ENCODE measurements around the gene SYT6.
"Not testable (repeated sequence)": the region's sequence is repeated elsewhere in the genome, so short reads cannot be mapped to it uniquely, and the experiment has no call there.

Gene SYT6

GRCh38 chr1:114077188-114077587 lies 76.5 kb downstream of the SYT6 start:
- H3K79me2 ChIP-seq = no peaks in the 10 kb centered on the region
- no peak overlapping the region for H3K27ac ChIP-seq
- no peak overlapping the region for H3K4me3 ChIP-seq (ENCODE audit: low read depth, low read length)
- no peak for TF ChIP-seq CTCF (IDR thresholded peaks at IDR 0.05)
- H3K4me2 ChIP-seq (ENCODE audit: low read length) = no peak overlapping the region
- H3K36me3 ChIP-seq (ENCODE audit: control insufficient read depth, insufficient read depth, low read length) = no peaks in the 10 kb centered on the region
- no peaks in the 10 kb centered on the region for H3K27me3 ChIP-seq (ENCODE audit: control insufficient read depth, insufficient read depth, low read length)
- H3K9me3 ChIP-seq (ENCODE audit: control insufficient read depth, low read length) = no peaks in the 10 kb centered on the region
- no peak overlapping the region for H3K9ac ChIP-seq
- no peak overlapping the region for H2AFZ ChIP-seq
- no peaks in the 10 kb centered on the region for H3K4me1 ChIP-seq

- no peak overlapping the region for H2AFZ ChIP-seq
- no peak overlapping the region for H3K9ac ChIP-seq
- no peaks in the 10 kb centered on the region for H3K36me3 ChIP-seq (ENCODE audit: control insufficient read depth, insufficient read depth, low read length)
- no peak overlapping the region for H3K27ac ChIP-seq
- no peak for TF ChIP-seq CTCF (IDR thresholded peaks at IDR 0.05)
- no peak overlapping the region for H3K4me3 ChIP-seq (ENCODE audit: low read depth, low read length)
- H3K79me2 ChIP-seq = no peaks in the 10 kb centered on the region
- H3K9me3 ChIP-seq (ENCODE audit: control insufficient read depth, low read length) = no peaks in the 10 kb centered on the region
- no peaks in the 10 kb centered on the region for H3K4me1 ChIP-seq
- no peaks in the 10 kb centered on the region for H3K27me3 ChIP-seq (ENCODE audit: control insufficient read depth, insufficient read depth, low read length)
- H3K4me2 ChIP-seq (ENCODE audit: low read length) = no peak overlapping the region
These were observed 77.4 kb downstream of the SYT6 start for GRCh38 chr1:114076308-114076707.

GRCh38 chr1:114075546-114076242 lies 78.0 kb downstream of the SYT6 start:
- no peak overlapping the region for H3K4me3 ChIP-seq (ENCODE audit: low read depth, low read length)
- H3K27me3 ChIP-seq (ENCODE audit: control insufficient read depth, insufficient read depth, low read length) = no peaks in the 10 kb centered on the region
- no peaks in the 10 kb centered on the region for H3K4me1 ChIP-seq
- no peak overlapping the region for H3K27ac ChIP-seq
- H3K4me2 ChIP-seq (ENCODE audit: low read length) = no peak overlapping the region
- no peaks in the 10 kb centered on the region for H3K36me3 ChIP-seq (ENCODE audit: control insufficient read depth, insufficient read depth, low read length)
- TF ChIP-seq CTCF (IDR thresholded peaks at IDR 0.05) = no peak
- no peaks in the 10 kb centered on the region for H3K9me3 ChIP-seq (ENCODE audit: control insufficient read depth, low read length)
- H3K9ac ChIP-seq = no peak overlapping the region
- no peaks in the 10 kb centered on the region for H3K79me2 ChIP-seq
- no peak overlapping the region for H2AFZ ChIP-seq

GRCh38 chr1:114075105-114075504 lies 78.6 kb downstream of the SYT6 start:
- Histone ChIP-seq H3K27me3 (ENCODE audit: control insufficient read depth, insufficient read depth, low read length) (no peaks in the 10 kb centered on the region), H3K27ac (no peak overlapping the region), H3K4me2 (ENCODE audit: low read length) (no peak overlapping the region), H3K4me3 (ENCODE audit: low read depth, low read length) (no peak overlapping the region), H3K36me3 (ENCODE audit: control insufficient read depth, insufficient read depth, low read length) (no peaks in the 10 kb centered on the region), H3K79me2 (no peaks in the 10 kb centered on the region), H3K4me1 (no peaks in the 10 kb centered on the region), H3K9me3 (ENCODE audit: control insufficient read depth, low read length) (no peaks in the 10 kb centered on the region), H2AFZ (no peak overlapping the region), H3K9ac (no peak overlapping the region)
- no peak for TF ChIP-seq CTCF (IDR thresholded peaks at IDR 0.05)

GRCh38 chr1:114072246-114072645 lies 81.4 kb downstream of the SYT6 start:
- Histone ChIP-seq H3K27ac (no peak overlapping the region), H3K4me1 (no peaks in the 10 kb centered on the region), H3K27me3 (ENCODE audit: control insufficient read depth, insufficient read depth, low read length) (no peaks in the 10 kb centered on the region), H2AFZ (no peak overlapping the region), H3K4me3 (ENCODE audit: low read depth, low read length) (no peak overlapping the region), H3K9ac (no peak overlapping the region), H3K79me2 (no peaks in the 10 kb centered on the region), H3K9me3 (ENCODE audit: control insufficient read depth, low read length) (no peaks in the 10 kb centered on the region), H3K4me2 (ENCODE audit: low read length) (no peak overlapping the region), H3K36me3 (ENCODE audit: control insufficient read depth, insufficient read depth, low read length) (no peaks in the 10 kb centered on the region)
- TF ChIP-seq CTCF (IDR thresholded peaks at IDR 0.05) = no peak

GRCh38 chr1:114069762-114070161 lies 83.9 kb downstream of the SYT6 start:
- not testable (repeated sequence) for H3K27me3 ChIP-seq (ENCODE audit: control insufficient read depth, insufficient read depth, low read length); H3K79me2 ChIP-seq; H3K9ac ChIP-seq; H3K36me3 ChIP-seq (ENCODE audit: control insufficient read depth, insufficient read depth, low read length); H3K4me1 ChIP-seq; H3K4me2 ChIP-seq (ENCODE audit: low read length); H3K9me3 ChIP-seq (ENCODE audit: control insufficient read depth, low read length); H2AFZ ChIP-seq; H3K27ac ChIP-seq; H3K4me3 ChIP-seq (ENCODE audit: low read depth, low read length)

GRCh38 chr1:114068684-114069083 lies 85.0 kb downstream of the SYT6 start:
- not testable (repeated sequence) for H3K9me3 ChIP-seq (ENCODE audit: control insufficient read depth, low read length); H3K4me3 ChIP-seq (ENCODE audit: low read depth, low read length); H3K79me2 ChIP-seq; H2AFZ ChIP-seq; H3K4me2 ChIP-seq (ENCODE audit: low read length); H3K9ac ChIP-seq; H3K4me1 ChIP-seq; H3K36me3 ChIP-seq (ENCODE audit: control insufficient read depth, insufficient read depth, low read length); H3K27ac ChIP-seq; H3K27me3 ChIP-seq (ENCODE audit: control insufficient read depth, insufficient read depth, low read length)

Data from parathyroid adenoma (tissue), 2 donors.